HG02763 (cell line): Measurements from ENCODE around the gene APC2.
"Not testable (repeated sequence)": the region's sequence is repeated elsewhere in the genome, so short reads cannot be mapped to it uniquely, and the experiment has no call there.

Experiments
- ATAC-seq: cut with Tn5 transposase; IDR thresholded peaks from one replicate; pipeline ENCODE4 v1.9.1; 2021; ENCODE audit warnings: mild to moderate bottlenecking, moderate library complexity; ENCODE audit not compliant: unreplicated experiment

Gene APC2

DNA sequence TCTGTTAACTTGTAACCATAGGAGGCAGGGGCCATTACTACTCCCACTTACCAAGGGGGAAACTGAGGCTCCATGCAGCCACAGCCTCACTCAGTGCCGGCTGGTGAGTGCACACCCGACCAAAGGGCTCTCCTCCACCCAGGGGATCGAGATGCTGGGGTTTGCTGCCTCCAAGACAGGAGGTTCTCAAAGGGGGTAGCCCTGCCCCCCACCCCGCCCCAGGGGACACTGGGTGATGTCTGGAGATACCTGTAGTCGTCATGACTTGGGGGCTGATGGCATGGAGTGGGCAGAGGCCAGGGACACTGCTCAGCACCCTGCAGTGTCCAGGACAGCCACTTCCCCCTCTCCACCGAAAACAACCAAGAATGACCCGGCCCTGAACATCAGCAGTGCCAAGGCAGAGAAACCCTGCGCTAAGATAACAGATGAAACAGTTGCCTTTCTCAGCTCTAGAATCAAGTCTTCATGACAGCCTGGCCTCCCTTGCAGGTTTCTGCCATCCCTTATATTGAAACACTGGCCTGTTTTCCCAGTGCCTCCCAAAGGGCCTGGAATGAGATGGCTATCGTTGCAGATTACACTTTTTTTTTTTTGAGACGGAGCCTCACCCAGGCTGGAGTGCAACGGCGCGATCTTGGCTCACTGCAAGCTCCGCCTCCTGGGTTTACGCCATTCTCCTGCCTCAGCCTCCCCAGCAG, 44.3 kb downstream of the APC2 start:
- no peak for ATAC-seq

GRCh38 chr19:1495051-1495798, 45.3 kb downstream of the APC2 start:
- ATAC-seq = no peak

DNA sequence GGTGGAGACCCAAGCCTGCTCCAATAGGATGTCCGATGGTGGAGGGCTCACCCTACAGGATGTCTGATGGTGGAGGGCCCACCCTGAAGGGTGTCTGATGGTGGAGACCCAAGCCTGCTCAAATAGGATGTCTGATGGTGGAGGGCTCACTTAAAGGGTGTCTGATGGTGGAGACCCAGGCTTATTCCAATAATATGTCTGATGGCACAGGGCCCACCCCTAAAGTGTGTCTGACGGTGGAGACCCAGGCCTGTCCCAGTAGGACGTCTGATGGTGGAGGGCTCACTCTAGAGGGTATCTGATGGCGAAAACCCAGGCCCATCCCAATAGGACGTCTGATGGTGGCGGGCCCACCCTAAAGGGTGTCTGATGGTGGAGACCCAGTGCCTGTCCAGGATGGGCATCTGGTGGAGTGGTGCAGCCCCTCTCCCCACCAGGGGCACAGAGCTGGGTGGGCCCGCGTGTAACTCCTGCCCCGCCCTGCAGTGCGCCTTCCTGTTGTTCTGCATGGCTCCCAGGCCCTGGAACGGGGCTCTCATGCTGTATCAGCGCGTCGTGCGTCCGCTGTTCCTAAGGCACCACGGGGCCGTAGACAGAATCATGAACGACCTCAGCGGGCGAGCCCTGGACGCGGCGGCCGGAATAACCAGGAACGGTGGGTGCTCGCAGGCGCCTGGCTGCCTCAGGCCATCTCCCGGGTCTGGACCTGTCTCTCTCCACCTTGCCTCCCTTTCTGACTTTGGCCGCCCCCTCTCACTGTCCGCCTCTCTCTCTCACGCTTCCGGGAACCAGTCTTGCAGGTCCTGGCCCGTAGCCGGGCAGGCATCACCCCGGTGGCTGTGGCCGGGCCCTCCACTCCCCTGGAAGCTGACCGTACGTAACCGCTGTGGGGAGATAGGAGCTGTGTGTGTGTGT, 46.1 kb downstream of the APC2 start:
- no peak for ATAC-seq

GRCh38 chr19:1496714-1497577, 47.0 kb downstream of the APC2 start:
- no peak for ATAC-seq

- no peak for ATAC-seq
These were observed 47.8 kb downstream of the APC2 start for GRCh38 chr19:1497578-1498235.

- not testable (repeated sequence) for ATAC-seq
These were observed 49.3 kb downstream of the APC2 start for GRCh38 chr19:1499231-1499630.

DNA sequence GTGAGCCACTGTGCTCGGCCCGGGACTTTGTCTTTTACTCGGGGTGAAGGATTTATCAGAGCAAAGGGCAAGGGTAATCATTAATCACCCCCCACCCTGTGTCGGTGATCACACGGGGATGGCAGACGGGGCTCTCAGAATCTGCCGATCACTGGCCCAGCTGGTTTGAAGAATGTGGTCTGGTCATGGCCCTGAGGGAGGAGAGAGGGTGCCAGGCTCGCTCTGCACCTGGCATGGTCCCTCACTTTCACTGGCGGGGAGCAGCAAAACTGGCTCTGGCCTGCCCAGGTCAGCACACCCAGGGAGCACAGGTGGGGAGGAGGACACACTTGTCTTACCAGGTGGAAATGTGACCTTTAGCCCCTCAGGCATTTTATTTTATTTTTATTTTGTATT, 51.3 kb downstream of the APC2 start:
- no peak for ATAC-seq

- ATAC-seq = no peak
These were observed 52.6 kb downstream of the APC2 start for GRCh38 chr19:1502433-1503088.

DNA sequence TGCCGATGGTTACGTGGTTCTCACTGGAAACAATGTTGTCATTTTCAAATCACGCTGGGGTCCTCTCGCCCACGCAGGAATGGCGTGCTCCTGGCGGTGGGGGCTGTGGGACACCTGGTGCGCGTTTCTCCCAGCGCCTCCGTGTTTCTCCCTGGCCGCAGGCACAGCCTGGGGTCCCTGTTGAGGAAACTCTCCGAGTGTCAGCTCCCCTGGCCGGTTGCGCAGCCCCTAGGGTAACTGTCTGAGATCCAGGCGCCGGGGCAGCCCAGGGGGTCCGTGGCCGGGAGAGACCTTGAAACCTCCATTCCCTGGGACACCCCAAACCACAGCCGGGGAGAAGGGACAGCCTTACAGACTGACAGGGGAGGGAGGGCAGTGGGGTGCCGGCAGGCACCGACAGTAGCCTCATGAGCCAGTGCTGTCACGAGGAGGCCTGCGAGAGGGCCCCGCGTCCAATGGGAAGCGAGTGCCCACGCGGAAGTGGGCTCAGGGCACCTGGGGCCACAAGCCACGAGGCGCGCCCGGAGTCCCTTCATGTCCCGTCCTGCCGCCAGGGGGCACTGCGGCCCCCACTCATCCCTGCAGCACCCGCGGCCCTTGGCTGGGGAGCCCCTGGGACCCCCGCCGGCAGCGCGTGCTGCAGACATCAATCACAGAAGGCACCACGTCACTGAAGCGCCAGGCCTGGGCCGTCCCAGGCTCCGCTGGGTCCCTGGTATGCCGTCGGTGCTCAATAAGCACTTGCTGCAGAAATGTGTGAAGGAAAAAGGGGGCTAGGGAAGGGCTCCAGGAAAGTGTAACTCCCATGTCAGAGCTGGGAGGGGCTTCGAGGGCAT, 53.4 kb downstream of the APC2 start:
- ATAC-seq = no peak

- ATAC-seq = no peak
These were observed 54.2 kb downstream of the APC2 start for GRCh38 chr19:1503925-1504773.

GRCh38 chr19:1505012-1505411, 55.1 kb downstream of the APC2 start:
- ATAC-seq = no peak

GRCh38 chr19:1505991-1506881, 56.3 kb downstream of the APC2 start:
- ATAC-seq = no peak

DNA sequence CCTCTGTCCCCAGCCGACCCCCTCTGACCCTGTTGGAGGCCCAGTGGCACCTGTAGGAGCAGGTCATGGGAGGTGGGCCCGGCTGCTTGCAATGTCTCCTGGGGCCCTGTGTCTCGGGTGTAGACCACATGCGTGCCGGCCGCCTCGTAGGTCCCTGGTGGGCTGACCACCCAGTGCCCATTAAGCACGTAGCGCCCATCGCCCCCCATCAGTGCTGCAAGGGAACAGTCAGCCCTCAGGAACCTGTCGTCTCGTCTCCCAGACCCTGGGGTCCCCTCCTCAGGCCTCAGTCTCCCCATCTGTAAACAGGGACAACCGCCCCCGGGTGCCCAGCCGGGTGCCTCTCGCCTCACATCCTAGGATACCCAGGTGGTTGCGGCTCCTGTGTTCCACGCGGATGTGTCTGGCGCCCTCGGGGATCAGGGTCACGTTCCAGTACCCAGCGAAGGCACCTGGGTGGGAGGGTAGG, 57.3 kb downstream of the APC2 start:
- no peak for ATAC-seq

DNA sequence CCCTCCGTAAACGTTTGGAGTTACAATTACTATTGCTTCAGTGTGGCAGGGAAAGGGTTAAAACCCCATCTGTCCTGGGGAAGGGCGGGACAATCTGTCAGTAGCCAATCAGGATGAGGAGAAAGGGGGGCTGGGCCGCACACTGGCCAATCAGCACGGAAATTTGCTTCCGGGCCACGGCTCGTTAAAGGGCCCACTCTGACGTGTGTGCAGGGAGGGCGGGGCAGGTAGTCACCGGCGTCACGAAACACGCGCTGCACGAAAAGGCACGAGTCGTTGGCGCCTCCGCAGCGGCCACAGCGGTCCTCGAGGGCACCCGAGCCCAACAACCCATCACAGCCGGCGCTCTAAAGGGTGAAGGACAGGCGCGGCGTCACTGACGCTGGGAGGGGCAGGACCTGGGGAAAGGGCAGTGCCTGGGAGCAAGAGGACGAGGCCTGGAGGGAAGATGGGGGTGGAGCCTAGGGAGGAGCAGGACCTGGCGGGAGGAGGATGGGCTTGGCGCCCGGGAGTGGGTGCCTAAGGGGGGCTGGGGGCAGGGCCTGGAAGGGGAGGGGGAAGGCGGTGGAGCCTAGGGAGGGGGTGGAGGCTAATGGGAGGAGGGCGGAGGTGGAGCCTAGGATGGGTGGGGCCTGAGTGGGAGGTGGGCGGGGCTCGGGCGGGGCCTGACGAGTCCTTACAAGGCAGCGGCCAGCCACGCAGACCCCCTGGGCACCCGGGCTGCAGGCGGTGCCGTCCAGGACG, 58.0 kb downstream of the APC2 start:
- no peak for ATAC-seq

DNA sequence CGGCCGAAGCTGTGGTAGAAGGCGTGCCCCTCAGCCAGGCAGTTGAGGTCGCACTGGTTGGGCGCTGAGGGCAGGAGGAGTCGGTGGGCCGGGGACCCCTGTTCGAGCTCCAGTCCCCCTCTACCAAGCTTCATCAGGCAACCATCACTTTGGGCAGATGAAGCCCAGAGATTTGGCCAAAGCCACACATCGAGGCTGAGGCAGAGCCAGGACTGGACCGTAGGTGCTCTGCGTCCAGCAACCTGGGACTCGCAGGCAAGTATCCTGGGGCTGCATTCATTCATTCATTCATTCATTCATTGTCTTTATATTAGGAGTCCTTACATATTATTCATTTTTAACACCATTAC, 58.6 kb downstream of the APC2 start:
- no peak for ATAC-seq
